Hepatocyte (in vitro differentiated cells): ENCODE measurements around the gene SLC35C1. TPM values are rescaled to one million over a fixed set of nuclear protein-coding genes. Genes with fewer than 3 reads are reported as not detected.

Source experiments
- DNase-seq: peaks from one replicate; pipeline ENCODE4 v3.0.0-alpha.2; 2016; ENCODE audit warnings: low spot score
- H2AFZ ChIP-seq: fragments of 200-600 bp; sonication (generic); 2 replicates; pipeline ENCODE4 v1.6.0; 2016; ENCODE audit warnings: antibody characterized with exemption, mild to moderate bottlenecking
- H3K27ac ChIP-seq: fragments of 200-600 bp; sonication (generic); 2 replicates; pipeline ENCODE4 v1.5.1; 2016; ENCODE audit warnings: mild to moderate bottlenecking
- H3K27me3 ChIP-seq: fragments of 200-600 bp; sonication (generic); 2 replicates; pipeline ENCODE4 v1.6.1; 2016
- H3K36me3 ChIP-seq: fragments of 200-600 bp; sonication (generic); replicated peaks from 2 replicates; pipeline ENCODE4 v1.5.1; 2016; ENCODE audit warnings: low read depth; ENCODE audit not compliant: insufficient read depth
- H3K4me1 ChIP-seq: fragments of 200-600 bp; sonication (generic); 2 replicates; pipeline ENCODE4 v1.5.1; 2016; ENCODE audit warnings: mild to moderate bottlenecking, moderate library complexity; ENCODE audit not compliant: insufficient read depth
- H3K4me2 ChIP-seq: fragments of 200-600 bp; sonication (generic); 2 replicates; pipeline ENCODE4 v1.6.0; 2016
- H3K4me3 ChIP-seq: fragments of 200-600 bp; sonication (generic); 2 replicates; pipeline ENCODE4 v1.5.1; 2016; ENCODE audit warnings: mild to moderate bottlenecking
- H3K79me2 ChIP-seq: fragments of 200-600 bp; sonication (generic); 2 replicates; pipeline ENCODE4 v1.6.0; 2017; ENCODE audit warnings: mild to moderate bottlenecking
- H3K9me2 ChIP-seq: fragments of 200-600 bp; sonication (generic); replicated peaks from 2 replicates; pipeline ENCODE4 v1.6.0; 2017; ENCODE audit warnings: mild to moderate bottlenecking; ENCODE audit not compliant: insufficient read depth
- H3K9me3 ChIP-seq: fragments of 200-600 bp; sonication (generic); 2 replicates; pipeline ENCODE4 v1.5.1; 2016; ENCODE audit warnings: low read depth, mild to moderate bottlenecking
- H4K20me1 ChIP-seq: fragments of 200-600 bp; sonication (generic); 2 replicates; pipeline ENCODE4 v1.6.0; 2016; ENCODE audit warnings: mild to moderate bottlenecking; ENCODE audit not compliant: insufficient read depth, poor library complexity, severe bottlenecking
- EZH2 ChIP-seq: fragments of 200-600 bp; sonication (generic); IDR thresholded peaks from 2 replicates; pipeline ENCODE4 v1.6.1; 2016; ENCODE audit warnings: antibody characterized with exemption, mild to moderate bottlenecking, borderline replicate concordance
- EZH2phosphoT487 ChIP-seq: fragments of 200-600 bp; sonication (generic); IDR thresholded peaks from one replicate; pipeline ENCODE4 v1.6.1; 2018; ENCODE audit warnings: antibody characterized with exemption, mild to moderate bottlenecking, low read depth, moderate library complexity; ENCODE audit not compliant: unreplicated experiment, severe bottlenecking
- WGBS: methylation state at CpG from one replicate; pipeline ENCODE4 v1.1.6; 2016; ENCODE audit warnings: low lambda C conversion rate; ENCODE audit errors: missing lambda C conversion rate; 5-methylcytosine and 5-hydroxymethylcytosine counted together
- polyA plus RNA-seq: library from polyadenylated mRNA; unstranded; fragments of >200 nt; fragmentation: Nextera tagmentation; extraction: Ambion mirVana; gene quantifications from 2 replicates; pipeline ENCODE4 v1.2.1, GENCODE V29; 2016
- total RNA-seq: library from RNA; depleted of rRNA; stranded (reverse); fragments of >200 nt; gene quantifications from 2 replicates; pipeline ENCODE4 v1.2.3, GENCODE V29; 2014
- TF ChIP-seq, protein P1 (sequence below): fragments of 200-600 bp; sonication (generic); IDR thresholded peaks from 2 replicates; pipeline ENCODE4 v1.5.1; 2016; ENCODE audit warnings: antibody characterized with exemption, mild to moderate bottlenecking; ENCODE audit not compliant: poor library complexity

SLC35C1 gene
- total and polyA plus RNA-seq, 2 experiments from 2014 or later: 12.7 to 22.1 TPM

- H3K4me1 ChIP-seq: peaks cover 21% of the 10 kb centered on the region
Measured at GRCh38 chr11:45802531-45803317, 2.2 kb upstream of the SLC35C1 start.

GRCh38 chr11:45803971-45804760 is 783 bp upstream of the SLC35C1 start:
- Histone ChIP-seq H3K4me2 (peak overlapping the region; percentile 96), H3K27me3 (no peaks in the 10 kb centered on the region), H3K36me3 (no peaks in the 10 kb centered on the region), H3K79me2 (peaks cover 32% of the 10 kb centered on the region), H3K9me2 (no peaks in the 10 kb centered on the region), H3K9me3 (no peaks in the 10 kb centered on the region), H4K20me1 (peaks cover 2% of the 10 kb centered on the region), H3K4me1 (peaks cover 21% of the 10 kb centered on the region), H3K4me3 (peak overlapping the region; percentile 43), H2AFZ (peak overlapping the region; percentile 88), H3K27ac (peak overlapping the region; percentile 95)
- peak; percentile 90 for DNase-seq
- no peak for TF ChIP-seq EZH2
- no peak for TF ChIP-seq EZH2phosphoT487
- TF ChIP-seq, protein P1, sequence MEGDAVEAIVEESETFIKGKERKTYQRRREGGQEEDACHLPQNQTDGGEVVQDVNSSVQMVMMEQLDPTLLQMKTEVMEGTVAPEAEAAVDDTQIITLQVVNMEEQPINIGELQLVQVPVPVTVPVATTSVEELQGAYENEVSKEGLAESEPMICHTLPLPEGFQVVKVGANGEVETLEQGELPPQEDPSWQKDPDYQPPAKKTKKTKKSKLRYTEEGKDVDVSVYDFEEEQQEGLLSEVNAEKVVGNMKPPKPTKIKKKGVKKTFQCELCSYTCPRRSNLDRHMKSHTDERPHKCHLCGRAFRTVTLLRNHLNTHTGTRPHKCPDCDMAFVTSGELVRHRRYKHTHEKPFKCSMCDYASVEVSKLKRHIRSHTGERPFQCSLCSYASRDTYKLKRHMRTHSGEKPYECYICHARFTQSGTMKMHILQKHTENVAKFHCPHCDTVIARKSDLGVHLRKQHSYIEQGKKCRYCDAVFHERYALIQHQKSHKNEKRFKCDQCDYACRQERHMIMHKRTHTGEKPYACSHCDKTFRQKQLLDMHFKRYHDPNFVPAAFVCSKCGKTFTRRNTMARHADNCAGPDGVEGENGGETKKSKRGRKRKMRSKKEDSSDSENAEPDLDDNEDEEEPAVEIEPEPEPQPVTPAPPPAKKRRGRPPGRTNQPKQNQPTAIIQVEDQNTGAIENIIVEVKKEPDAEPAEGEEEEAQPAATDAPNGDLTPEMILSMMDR: no peak
- under 1% methylated on average over 65 of the region's 70 CpGs for WGBS

More at GRCh38 chr11:45802531-45803317, 2.2 kb upstream of the SLC35C1 start:
- no peak overlapping the region for H3K27ac ChIP-seq
- no peak for DNase-seq
- no peaks in the 10 kb centered on the region for H3K9me2 ChIP-seq
- TF ChIP-seq, protein P1: no peak
- TF ChIP-seq EZH2phosphoT487 (no peak), EZH2 (no peak)
- H2AFZ ChIP-seq: no peak overlapping the region
- H4K20me1 ChIP-seq: peaks cover 1% of the 10 kb centered on the region
- H3K4me3 ChIP-seq: no peak overlapping the region
- H3K27me3 ChIP-seq: no peaks in the 10 kb centered on the region
- H3K9me3 ChIP-seq: no peaks in the 10 kb centered on the region
- WGBS: 88% methylated on average over 10 of the region's 10 CpGs
- H3K79me2 ChIP-seq: peaks cover 24% of the 10 kb centered on the region
- H3K36me3 ChIP-seq: no peaks in the 10 kb centered on the region
- no peak overlapping the region for H3K4me2 ChIP-seq

DNA sequence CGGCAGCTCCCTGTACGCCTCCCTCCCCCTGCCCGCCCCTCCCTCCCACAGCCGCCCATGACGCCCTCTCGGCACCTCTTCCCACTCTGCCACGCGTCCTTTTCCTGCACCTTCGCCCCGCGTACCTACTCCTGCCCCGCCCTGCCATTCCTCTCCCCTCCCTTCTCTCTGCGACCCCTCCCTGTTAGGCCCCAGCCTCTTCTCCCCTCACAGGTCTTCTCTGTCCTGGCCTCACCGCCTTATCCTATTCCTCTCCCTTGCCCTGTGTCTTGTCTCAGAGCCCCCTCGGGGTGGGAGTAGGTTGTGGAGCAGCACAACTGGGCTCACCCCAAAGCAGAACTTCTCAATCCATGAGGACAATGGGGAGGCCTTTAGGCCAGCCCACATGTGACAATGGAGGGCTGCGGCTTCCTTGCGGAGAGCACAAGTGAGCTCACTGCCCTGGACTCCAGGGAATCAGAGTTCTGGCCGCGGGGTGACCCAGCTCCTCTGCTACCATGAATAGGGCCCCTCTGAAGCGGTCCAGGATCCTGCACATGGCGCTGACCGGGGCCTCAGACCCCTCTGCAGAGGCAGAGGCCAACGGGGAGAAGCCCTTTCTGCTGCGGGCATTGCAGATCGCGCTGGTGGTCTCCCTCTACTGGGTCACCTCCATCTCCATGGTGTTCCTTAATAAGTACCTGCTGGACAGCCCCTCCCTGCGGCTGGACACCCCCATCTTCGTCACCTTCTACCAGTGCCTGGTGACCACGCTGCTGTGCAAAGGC is 539 bp downstream of the SLC35C1 start:
- H3K4me2 ChIP-seq: peak overlapping the region; percentile 96
- no peaks in the 10 kb centered on the region for H3K36me3 ChIP-seq
- peak overlapping the region; percentile 81 for H3K4me3 ChIP-seq
- no peaks in the 10 kb centered on the region for H3K9me3 ChIP-seq
- peaks cover 21% of the 10 kb centered on the region for H3K4me1 ChIP-seq
- 44% methylated on average over 16 of the region's 29 CpGs for WGBS
- H3K27me3 ChIP-seq: no peaks in the 10 kb centered on the region
- DNase-seq: peak; percentile 81
- TF ChIP-seq EZH2 (no peak), EZH2phosphoT487 (no peak)
- TF ChIP-seq, protein P1: no peak
- H3K9me2 ChIP-seq: no peaks in the 10 kb centered on the region
- H3K79me2 ChIP-seq: peaks cover 32% of the 10 kb centered on the region
- peak overlapping the region; percentile 74 for H2AFZ ChIP-seq
- peak overlapping the region; percentile 95 for H3K27ac ChIP-seq
- peaks cover 2% of the 10 kb centered on the region for H4K20me1 ChIP-seq
